ENCODE data around the gene GALNS.

DNA sequence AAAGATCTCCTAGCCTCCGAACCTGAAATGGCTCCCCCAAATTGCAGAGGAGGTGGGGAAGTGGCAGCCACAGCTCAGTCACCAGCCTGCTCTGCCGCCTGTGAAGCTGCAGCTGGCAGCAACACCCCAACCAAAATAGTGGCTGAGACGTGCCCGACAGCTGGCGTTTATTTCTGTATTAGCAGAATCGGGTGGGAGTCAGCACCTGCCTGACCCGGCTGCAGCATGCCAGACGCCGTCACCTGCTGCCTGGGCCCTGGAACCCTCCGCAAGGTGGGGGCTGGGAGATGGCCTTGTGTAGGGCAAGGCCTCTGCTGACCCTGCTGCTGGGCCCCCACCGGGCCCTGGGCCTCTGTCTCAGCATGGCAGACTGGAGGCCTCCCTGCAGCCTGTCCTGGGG, 27.2 kb upstream of the GALNS start:
- TF ChIP-seq CTCF (IDR thresholded peaks at IDR 0.05) (no peak), POLR2A (IDR thresholded peaks at IDR 0.05; ENCODE audit: low read length) (no peak), RFX5 (IDR thresholded peaks at IDR 0.05) (no peak), ESRRA (IDR thresholded peaks at IDR 0.05; ENCODE audit: borderline replicate concordance, low read length) (no peak), SREBF2 (IDR thresholded peaks at IDR 0.05) (no peak), HDAC2 (IDR thresholded peaks at IDR 0.05) (no peak), HOXA7 (CRISPR knock-in tag; IDR thresholded peaks at IDR 0.05) (no peak), JUNB (IDR thresholded peaks at IDR 0.05) (no peak), RAD21 (conservative IDR thresholded peaks at IDR 0.05 in 1 of 2, IDR thresholded peaks at IDR 0.05 in 1 of 2) (no peak)
- TF ChIP-seq, protein P1, sequence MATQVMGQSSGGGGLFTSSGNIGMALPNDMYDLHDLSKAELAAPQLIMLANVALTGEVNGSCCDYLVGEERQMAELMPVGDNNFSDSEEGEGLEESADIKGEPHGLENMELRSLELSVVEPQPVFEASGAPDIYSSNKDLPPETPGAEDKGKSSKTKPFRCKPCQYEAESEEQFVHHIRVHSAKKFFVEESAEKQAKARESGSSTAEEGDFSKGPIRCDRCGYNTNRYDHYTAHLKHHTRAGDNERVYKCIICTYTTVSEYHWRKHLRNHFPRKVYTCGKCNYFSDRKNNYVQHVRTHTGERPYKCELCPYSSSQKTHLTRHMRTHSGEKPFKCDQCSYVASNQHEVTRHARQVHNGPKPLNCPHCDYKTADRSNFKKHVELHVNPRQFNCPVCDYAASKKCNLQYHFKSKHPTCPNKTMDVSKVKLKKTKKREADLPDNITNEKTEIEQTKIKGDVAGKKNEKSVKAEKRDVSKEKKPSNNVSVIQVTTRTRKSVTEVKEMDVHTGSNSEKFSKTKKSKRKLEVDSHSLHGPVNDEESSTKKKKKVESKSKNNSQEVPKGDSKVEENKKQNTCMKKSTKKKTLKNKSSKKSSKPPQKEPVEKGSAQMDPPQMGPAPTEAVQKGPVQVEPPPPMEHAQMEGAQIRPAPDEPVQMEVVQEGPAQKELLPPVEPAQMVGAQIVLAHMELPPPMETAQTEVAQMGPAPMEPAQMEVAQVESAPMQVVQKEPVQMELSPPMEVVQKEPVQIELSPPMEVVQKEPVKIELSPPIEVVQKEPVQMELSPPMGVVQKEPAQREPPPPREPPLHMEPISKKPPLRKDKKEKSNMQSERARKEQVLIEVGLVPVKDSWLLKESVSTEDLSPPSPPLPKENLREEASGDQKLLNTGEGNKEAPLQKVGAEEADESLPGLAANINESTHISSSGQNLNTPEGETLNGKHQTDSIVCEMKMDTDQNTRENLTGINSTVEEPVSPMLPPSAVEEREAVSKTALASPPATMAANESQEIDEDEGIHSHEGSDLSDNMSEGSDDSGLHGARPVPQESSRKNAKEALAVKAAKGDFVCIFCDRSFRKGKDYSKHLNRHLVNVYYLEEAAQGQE (IDR thresholded peaks at IDR 0.05) = no peak
